Ishikawa (cell line): ENCODE results near the gene STYX.

Experiments
- CEBPB ChIP-seq: IDR thresholded peaks from 2 replicates; pipeline ENCODE4 v1.6.1; 2012
- CREB1 ChIP-seq: IDR thresholded peaks from 2 replicates; pipeline ENCODE4 v1.6.1; 2012; ENCODE audit warnings: low read depth
- EGR1 ChIP-seq: IDR thresholded peaks from 2 replicates; pipeline ENCODE4 v1.6.1; 2012
- EP300 ChIP-seq: IDR thresholded peaks from 2 replicates; pipeline ENCODE4 v1.6.1; 2012; ENCODE audit warnings: borderline replicate concordance
- FOXM1 ChIP-seq: IDR thresholded peaks from 2 replicates; pipeline ENCODE4 v1.6.1; 2012; ENCODE audit warnings: low read depth, borderline replicate concordance
- MAX ChIP-seq: IDR thresholded peaks from 2 replicates; pipeline ENCODE4 v1.6.1; 2012
- NFIC ChIP-seq: IDR thresholded peaks from 2 replicates; pipeline ENCODE4 v1.6.1; 2012
- RAD21 ChIP-seq: IDR thresholded peaks from 2 replicates; pipeline ENCODE4 v1.6.1; 2012; ENCODE audit warnings: low read depth
- REST ChIP-seq: IDR thresholded peaks from 2 replicates; pipeline ENCODE4 v1.6.1; 2012; ENCODE audit warnings: low read depth, mild to moderate bottlenecking
- TAF1 ChIP-seq: IDR thresholded peaks from 2 replicates; pipeline ENCODE4 v1.6.1; 2012; ENCODE audit warnings: low read depth, mild to moderate bottlenecking
- TCF12 ChIP-seq: IDR thresholded peaks from 2 replicates; pipeline ENCODE4 v1.6.1; 2012; ENCODE audit warnings: low read depth
- TEAD4 ChIP-seq: IDR thresholded peaks from 2 replicates; pipeline ENCODE4 v1.6.1; 2012
- USF1 ChIP-seq: IDR thresholded peaks from 2 replicates; pipeline ENCODE4 v1.6.1; 2012
- YY1 ChIP-seq: IDR thresholded peaks from 2 replicates; pipeline ENCODE4 v1.6.1; 2012; ENCODE audit warnings: low read depth
- ZBTB7A ChIP-seq: IDR thresholded peaks from 2 replicates; pipeline ENCODE4 v1.6.1; 2012; ENCODE audit warnings: low read depth

STYX gene

GRCh38 chr14:52790011-52790755 lies 60.2 kb downstream of the STYX start:
- TF ChIP-seq NFIC, result no peak
- no peak for TF ChIP-seq RAD21
- no peak for TF ChIP-seq TCF12
- no peak for TF ChIP-seq YY1
- no peak for TF ChIP-seq FOXM1
- TF ChIP-seq USF1, result no peak
- TF ChIP-seq REST, result no peak
- no peak for TF ChIP-seq CREB1
- TF ChIP-seq TEAD4, result no peak
- TF ChIP-seq TAF1, result no peak
- no peak for TF ChIP-seq ZBTB7A
- TF ChIP-seq MAX, result no peak
- no peak for TF ChIP-seq EGR1
- TF ChIP-seq CEBPB, result no peak
- no peak for TF ChIP-seq EP300

- TF ChIP-seq ZBTB7A, result 0 out of 2 replicates have a peak, but pooled peaks have one; percentile 23
- no peak for TF ChIP-seq REST
- TF ChIP-seq TCF12, result no peak
Observed at GRCh38 chr14:52790756-52791222, 60.8 kb downstream of the STYX start.

- TF ChIP-seq TAF1 (peak; percentile 78), REST (no peak), YY1 (no peak), CEBPB (no peak), MAX (peak; percentile 99), NFIC (0 out of 2 replicates have a peak, but pooled peaks have one; percentile 11), TCF12 (peak; percentile 69; the same call in 1 of the 2 replicates), TEAD4 (peak; percentile 70), EP300 (no peak), EGR1 (peak; percentile 98)
Observed at GRCh38 chr14:52791223-52792096, 61.5 kb downstream of the STYX start, which contains the start of gene GNPNAT1. TSS of gene GNPNAT1 (minus strand) at chr14:52791607. CDS start at chr14:52784650, 6,957 bp downstream.

- no peak for TF ChIP-seq EGR1
- no peak for TF ChIP-seq TAF1
- no peak for TF ChIP-seq TCF12
- no peak for TF ChIP-seq USF1
- no peak for TF ChIP-seq RAD21
- TF ChIP-seq ZBTB7A, result no peak
- TF ChIP-seq CEBPB, result no peak
Observed at GRCh38 chr14:52792097-52792415, 62.1 kb downstream of the STYX start.
